SU-DHL-6 (cell line): ENCODE data around the gene SNX14.
"Not testable (repeated sequence)": the region's sequence is repeated elsewhere in the genome, so short reads cannot be mapped to it uniquely, and the experiment has no call there.

Experiments
- H2AFZ ChIP-seq: fragments of 200-600 bp; sonication (generic); 2 replicates; pipeline ENCODE4 v1.6.1; 2014; ENCODE audit warnings: low read depth, mild to moderate bottlenecking, moderate library complexity, mixed read lengths, antibody characterized with exemption, low read length; ENCODE audit not compliant: severe bottlenecking
- H3F3A ChIP-seq: fragments of 200-600 bp; shearing (Covaris generic); 2 replicates; pipeline ENCODE4 v1.6.0; 2016; ENCODE audit warnings: antibody characterized with exemption, mild to moderate bottlenecking; ENCODE audit not compliant: insufficient read depth
- H3K27ac ChIP-seq: fragments of 200-600 bp; sonication (generic); 2 replicates; pipeline ENCODE4 v1.5.1; 2016; ENCODE audit warnings: low read depth, mild to moderate bottlenecking, low read length, moderate library complexity, mixed read lengths
- H3K27me3 ChIP-seq: fragments of 200-600 bp; sonication (generic), shearing (Covaris generic); 2 replicates; pipeline ENCODE4 v1.6.0; 2014; ENCODE audit warnings: mild to moderate bottlenecking, low read length
- H3K36me3 ChIP-seq: fragments of 200-600 bp; sonication (generic); 2 replicates; pipeline ENCODE4 v1.6.1; 2014; ENCODE audit warnings: mild to moderate bottlenecking, low read length, mixed read lengths
- H3K4me2 ChIP-seq: fragments of 300-600, 200-600 bp; shearing (Covaris generic), sonication (generic); 2 replicates; pipeline ENCODE4 v1.6.0; 2014; ENCODE audit warnings: low read length, low read depth, mild to moderate bottlenecking; ENCODE audit not compliant: poor library complexity, severe bottlenecking
- H3K4me3 ChIP-seq: fragments of 200-600 bp; sonication (generic); 2 replicates; pipeline ENCODE4 v1.5.1; 2014; ENCODE audit warnings: antibody characterized with exemption, low read length, mild to moderate bottlenecking, mixed read lengths; ENCODE audit not compliant: insufficient read depth, poor library complexity, severe bottlenecking
- H3K79me2 ChIP-seq: fragments of 200-600 bp; sonication (generic); 2 replicates; pipeline ENCODE4 v1.6.1; 2014; ENCODE audit warnings: mild to moderate bottlenecking, low read length, moderate library complexity; ENCODE audit not compliant: insufficient read depth
- H3K9ac ChIP-seq: fragments of 200-600 bp; sonication (generic); 2 replicates; pipeline ENCODE4 v1.7.0; 2014; ENCODE audit warnings: mild to moderate bottlenecking, low read length
- H3K9me2 ChIP-seq: fragments of 200-600 bp; sonication (generic); replicated peaks from 2 replicates; pipeline ENCODE4 v1.6.1; 2014; ENCODE audit warnings: low read length; ENCODE audit not compliant: insufficient read depth
- H3K9me3 ChIP-seq: fragments of 200-600 bp; sonication (generic); 2 replicates; pipeline ENCODE4 v1.6.1; 2014; ENCODE audit warnings: low read length, mixed read lengths; ENCODE audit not compliant: insufficient read depth
- H4K20me1 ChIP-seq: fragments of 200-600 bp; sonication (generic); 2 replicates; pipeline ENCODE4 v1.6.1; 2014; ENCODE audit warnings: low read depth, mild to moderate bottlenecking, antibody characterized with exemption, low read length, moderate library complexity, mixed read lengths
- EZH2phosphoT487 ChIP-seq: fragments of 200-600 bp; sonication (generic), shearing (Covaris generic); conservative IDR thresholded peaks from 2 replicates; pipeline ENCODE4 v1.6.1; 2018; ENCODE audit warnings: mild to moderate bottlenecking, antibody characterized with exemption, low read length, moderate library complexity, mixed read lengths
- TF ChIP-seq, protein P1 (sequence below): fragments of 200-600 bp; sonication (generic); IDR thresholded peaks from one replicate; pipeline ENCODE4 v1.5.1; 2017; ENCODE audit warnings: antibody characterized with exemption, mild to moderate bottlenecking, low read length, moderate library complexity; ENCODE audit not compliant: insufficient read depth, poor library complexity, severe bottlenecking

SNX14 gene

DNA sequence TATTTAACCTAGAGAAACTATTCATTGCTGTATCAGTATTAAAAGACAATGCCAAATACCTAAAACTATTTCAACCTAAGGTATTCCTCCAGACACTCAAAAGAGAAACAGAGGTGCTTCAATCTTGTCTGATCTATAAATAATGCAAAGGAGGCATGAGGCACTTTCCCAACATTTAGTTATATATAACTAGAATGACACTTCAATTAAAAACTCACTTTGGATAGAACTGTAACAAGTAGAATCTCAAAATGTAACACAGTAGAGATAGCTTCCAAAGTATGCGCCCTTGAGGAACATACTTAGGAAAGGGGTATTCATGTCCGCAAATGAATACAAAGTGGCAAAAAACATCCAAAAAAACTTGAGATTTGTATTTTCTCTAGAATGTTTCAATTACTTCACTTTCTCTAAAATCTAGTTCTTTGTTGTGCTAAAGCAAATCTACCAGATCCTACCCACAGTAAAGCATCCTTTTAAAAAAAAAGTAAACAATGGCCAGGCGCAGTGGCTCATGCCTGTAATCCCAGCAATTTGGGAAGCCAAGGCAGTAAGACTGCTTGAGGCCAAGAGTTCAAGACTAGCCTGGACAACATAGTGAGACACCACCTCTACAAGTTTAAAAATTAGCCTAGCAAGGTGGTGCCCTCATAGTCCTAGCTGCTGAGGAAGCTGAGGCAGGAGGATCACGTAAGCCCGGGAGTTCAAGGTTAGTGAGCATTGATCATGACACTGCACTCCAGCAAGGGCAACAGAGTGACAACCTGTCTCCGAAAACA is 38.7 kb upstream of the SNX14 start:
- H3K27me3 ChIP-seq, result no peaks in the 10 kb centered on the region
- peaks cover 97% of the 10 kb centered on the region for H3K79me2 ChIP-seq
- H3K4me2 ChIP-seq, result no peak overlapping the region
- H3K9ac ChIP-seq, result no peak overlapping the region
- no peak overlapping the region for H2AFZ ChIP-seq
- no peak for TF ChIP-seq EZH2phosphoT487
- TF ChIP-seq, protein P1, sequence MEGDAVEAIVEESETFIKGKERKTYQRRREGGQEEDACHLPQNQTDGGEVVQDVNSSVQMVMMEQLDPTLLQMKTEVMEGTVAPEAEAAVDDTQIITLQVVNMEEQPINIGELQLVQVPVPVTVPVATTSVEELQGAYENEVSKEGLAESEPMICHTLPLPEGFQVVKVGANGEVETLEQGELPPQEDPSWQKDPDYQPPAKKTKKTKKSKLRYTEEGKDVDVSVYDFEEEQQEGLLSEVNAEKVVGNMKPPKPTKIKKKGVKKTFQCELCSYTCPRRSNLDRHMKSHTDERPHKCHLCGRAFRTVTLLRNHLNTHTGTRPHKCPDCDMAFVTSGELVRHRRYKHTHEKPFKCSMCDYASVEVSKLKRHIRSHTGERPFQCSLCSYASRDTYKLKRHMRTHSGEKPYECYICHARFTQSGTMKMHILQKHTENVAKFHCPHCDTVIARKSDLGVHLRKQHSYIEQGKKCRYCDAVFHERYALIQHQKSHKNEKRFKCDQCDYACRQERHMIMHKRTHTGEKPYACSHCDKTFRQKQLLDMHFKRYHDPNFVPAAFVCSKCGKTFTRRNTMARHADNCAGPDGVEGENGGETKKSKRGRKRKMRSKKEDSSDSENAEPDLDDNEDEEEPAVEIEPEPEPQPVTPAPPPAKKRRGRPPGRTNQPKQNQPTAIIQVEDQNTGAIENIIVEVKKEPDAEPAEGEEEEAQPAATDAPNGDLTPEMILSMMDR, result no peak
- peaks cover 71% of the 10 kb centered on the region for H3K36me3 ChIP-seq
- H3K9me2 ChIP-seq, result no peaks in the 10 kb centered on the region
- peaks cover 76% of the 10 kb centered on the region for H4K20me1 ChIP-seq
- no peaks in the 10 kb centered on the region for H3K9me3 ChIP-seq
- no peak overlapping the region for H3K4me3 ChIP-seq
- no peak overlapping the region for H3K27ac ChIP-seq
- H3F3A ChIP-seq, result peaks cover 27% of the 10 kb centered on the region; the same call in 1 of the 2 replicates

DNA sequence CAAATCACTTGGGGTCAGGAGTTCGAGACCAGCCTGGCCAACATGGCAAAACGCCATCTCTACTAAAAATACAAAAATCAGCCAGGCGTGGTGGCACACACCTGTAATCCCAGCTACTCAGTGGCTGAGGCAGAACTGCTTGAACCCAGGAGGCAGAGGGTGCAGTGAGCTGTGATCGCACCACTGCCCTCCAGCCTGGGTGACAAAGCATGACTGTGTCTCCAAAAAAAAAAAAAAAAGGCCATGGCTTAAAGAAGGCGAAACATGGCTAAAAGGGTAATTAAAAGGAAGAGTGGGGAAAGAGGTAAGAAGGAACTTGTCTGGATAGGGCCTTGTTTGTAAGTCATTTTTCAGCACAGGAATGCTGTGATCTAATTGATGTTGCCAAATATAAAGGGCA is 37.5 kb upstream of the SNX14 start:
- H3K9me3 ChIP-seq, H3K9ac ChIP-seq, H3K4me3 ChIP-seq, H3K27ac ChIP-seq, H3K27me3 ChIP-seq, H3K4me2 ChIP-seq, H3K9me2 ChIP-seq, H2AFZ ChIP-seq: not testable (repeated sequence)
- Histone ChIP-seq H3K36me3 (peaks cover 69% of the 10 kb centered on the region), H4K20me1 (peaks cover 78% of the 10 kb centered on the region), H3F3A (peaks cover 23% of the 10 kb centered on the region; the same call in 1 of the 2 replicates), H3K79me2 (peaks cover 97% of the 10 kb centered on the region)

DNA sequence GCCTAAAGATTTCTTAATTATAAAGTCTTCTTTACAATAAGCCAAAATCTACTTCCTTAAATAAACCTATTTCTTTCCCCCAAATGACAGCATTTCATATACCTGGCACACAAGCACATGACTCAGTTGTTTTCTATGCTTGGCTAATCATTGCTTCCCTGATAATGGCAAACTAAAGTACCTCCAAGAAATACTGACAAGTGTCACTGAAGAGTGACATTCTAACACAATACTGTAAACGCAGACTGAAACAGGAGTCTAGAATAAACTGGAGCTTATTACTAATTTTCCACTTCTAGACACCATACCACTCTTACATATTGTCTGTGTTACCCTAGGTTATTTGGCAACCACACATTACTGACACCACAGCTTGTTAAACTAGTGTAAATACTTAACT is 34.7 kb upstream of the SNX14 start:
- Histone ChIP-seq H3F3A (peaks cover 27% of the 10 kb centered on the region; the same call in 1 of the 2 replicates), H4K20me1 (peaks cover 72% of the 10 kb centered on the region), H3K27ac (no peak overlapping the region), H3K9me2 (no peaks in the 10 kb centered on the region), H3K4me2 (no peak overlapping the region), H3K9ac (no peak overlapping the region), H3K4me3 (no peak overlapping the region), H3K79me2 (peaks cover 97% of the 10 kb centered on the region), H3K9me3 (no peaks in the 10 kb centered on the region), H2AFZ (no peak overlapping the region), H3K27me3 (no peaks in the 10 kb centered on the region), H3K36me3 (peaks cover 72% of the 10 kb centered on the region)
- TF ChIP-seq, protein P1, result no peak
- TF ChIP-seq EZH2phosphoT487, result no peak

DNA sequence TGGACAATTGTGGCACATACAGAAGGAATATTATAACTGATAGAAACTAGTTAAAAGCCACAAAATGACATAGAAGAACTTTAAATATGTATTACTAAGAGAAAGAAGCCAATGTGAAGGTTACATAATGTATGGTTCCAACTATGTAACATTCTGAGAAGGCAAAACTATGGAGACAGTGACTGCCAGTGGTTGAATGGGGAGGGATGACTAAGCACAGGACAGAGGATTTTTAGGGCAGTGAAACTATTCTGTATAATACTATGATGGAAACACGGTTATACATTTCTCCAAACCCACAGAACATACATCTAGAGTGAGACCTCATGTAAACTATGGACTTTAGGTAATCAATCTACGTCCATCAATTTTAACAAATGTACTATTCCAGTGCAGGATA is 26.6 kb upstream of the SNX14 start:
- Histone ChIP-seq H3F3A (peaks cover 27% of the 10 kb centered on the region), H3K36me3 (peaks cover 92% of the 10 kb centered on the region), H2AFZ (no peak overlapping the region), H3K79me2 (peaks cover 84% of the 10 kb centered on the region), H3K4me3 (no peak overlapping the region), H4K20me1 (peaks cover 72% of the 10 kb centered on the region), H3K27me3 (no peaks in the 10 kb centered on the region), H3K9me3 (no peaks in the 10 kb centered on the region), H3K9me2 (no peaks in the 10 kb centered on the region), H3K27ac (no peak overlapping the region), H3K4me2 (no peak overlapping the region), H3K9ac (no peak overlapping the region)
- TF ChIP-seq EZH2phosphoT487, result no peak
- TF ChIP-seq, protein P1, result no peak
